ENCODE results near the gene ST6GALNAC4. TPM values are rescaled to one million over a fixed set of nuclear protein-coding genes. Genes with fewer than 3 reads are reported as not detected.

Gene ST6GALNAC4
- total RNA-seq, 1 experiment from 2014 or later, result 38.0 TPM

DNA sequence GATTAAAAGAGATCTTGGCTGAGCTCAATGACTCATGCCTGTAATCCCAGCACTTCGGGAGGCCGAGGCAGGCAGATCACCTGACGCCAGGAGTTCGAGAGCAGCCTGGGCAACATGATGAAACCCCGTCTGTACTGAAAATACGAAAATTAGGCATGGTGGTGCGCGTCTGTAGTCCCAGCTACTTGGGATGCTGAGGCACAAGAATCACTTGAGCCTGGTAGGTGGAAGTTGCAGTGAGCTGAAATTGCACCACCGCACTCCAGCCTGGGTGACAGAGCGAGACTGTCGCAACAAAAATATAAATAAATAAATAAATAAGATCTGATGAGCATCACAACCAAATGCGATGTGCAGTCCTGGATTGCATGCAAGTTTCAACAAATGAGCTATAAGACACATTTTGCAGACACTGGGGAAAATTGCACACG is 53.6 kb downstream of the ST6GALNAC4 start:
- in situ Hi-C loops (cut with HindIII; ENCODE audit: low pct_unique_long_range_greater_than_20kb, low sequenced_read_pairs), result no loop called here
- CTCF ChIA-PET, result no interaction called here

DNA sequence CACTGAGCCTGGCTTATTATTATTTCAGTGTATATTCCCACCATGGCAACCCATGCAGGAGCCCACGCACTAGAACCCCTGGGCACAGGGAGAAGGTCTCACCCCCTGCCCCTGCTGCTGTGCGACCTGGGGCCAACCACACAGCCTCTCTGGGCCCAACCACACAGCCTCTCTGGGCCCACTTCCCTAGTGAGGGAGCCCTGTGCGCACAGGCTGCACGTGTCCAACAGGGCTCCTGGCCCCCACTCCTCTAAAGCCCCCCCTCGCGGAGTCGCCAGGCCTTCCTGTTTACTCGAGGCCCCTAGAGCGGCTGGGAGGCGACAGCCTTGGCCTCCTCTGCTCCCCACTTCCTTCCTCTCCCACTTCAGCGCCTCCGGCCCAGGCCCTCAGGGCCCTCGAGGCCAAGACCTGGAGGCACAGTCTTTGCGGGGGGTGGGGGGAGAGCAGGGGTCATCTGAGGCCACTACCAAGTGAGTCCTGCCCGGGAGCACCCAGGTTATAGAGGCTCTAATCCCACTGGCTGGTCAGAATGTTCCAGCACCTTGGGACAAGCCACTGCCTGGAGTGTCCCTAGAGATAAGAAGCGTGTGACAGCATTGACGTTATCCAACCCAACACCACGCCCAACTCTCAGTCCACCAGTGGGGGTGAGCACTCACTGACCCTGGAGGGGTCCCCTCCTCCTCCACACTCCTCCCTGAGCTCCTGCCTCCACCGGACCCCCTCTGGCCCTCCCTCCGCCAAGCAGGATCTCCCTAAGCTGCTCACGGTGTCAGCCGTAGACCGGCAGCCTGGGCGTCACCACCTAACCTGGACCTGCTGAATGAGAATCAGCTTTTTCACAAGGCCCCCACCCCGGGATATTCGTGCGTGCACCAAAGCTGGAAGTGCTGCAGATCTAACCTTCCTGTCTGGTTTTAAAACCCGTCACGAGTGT is 54.5 kb downstream of the ST6GALNAC4 start:
- TF ChIP-seq POLR2AphosphoS5 (IDR thresholded peaks at IDR 0.05; ENCODE audit: low read depth, low read length) (no peak), SIN3A (IDR thresholded peaks at IDR 0.05; ENCODE audit: borderline replicate concordance, insufficient read depth, low read depth, low read length) (no peak), TCF7L2 (IDR thresholded peaks at IDR 0.05; ENCODE audit: low read depth, low read length) (no peak)
- TF ChIP-seq, protein P1, sequence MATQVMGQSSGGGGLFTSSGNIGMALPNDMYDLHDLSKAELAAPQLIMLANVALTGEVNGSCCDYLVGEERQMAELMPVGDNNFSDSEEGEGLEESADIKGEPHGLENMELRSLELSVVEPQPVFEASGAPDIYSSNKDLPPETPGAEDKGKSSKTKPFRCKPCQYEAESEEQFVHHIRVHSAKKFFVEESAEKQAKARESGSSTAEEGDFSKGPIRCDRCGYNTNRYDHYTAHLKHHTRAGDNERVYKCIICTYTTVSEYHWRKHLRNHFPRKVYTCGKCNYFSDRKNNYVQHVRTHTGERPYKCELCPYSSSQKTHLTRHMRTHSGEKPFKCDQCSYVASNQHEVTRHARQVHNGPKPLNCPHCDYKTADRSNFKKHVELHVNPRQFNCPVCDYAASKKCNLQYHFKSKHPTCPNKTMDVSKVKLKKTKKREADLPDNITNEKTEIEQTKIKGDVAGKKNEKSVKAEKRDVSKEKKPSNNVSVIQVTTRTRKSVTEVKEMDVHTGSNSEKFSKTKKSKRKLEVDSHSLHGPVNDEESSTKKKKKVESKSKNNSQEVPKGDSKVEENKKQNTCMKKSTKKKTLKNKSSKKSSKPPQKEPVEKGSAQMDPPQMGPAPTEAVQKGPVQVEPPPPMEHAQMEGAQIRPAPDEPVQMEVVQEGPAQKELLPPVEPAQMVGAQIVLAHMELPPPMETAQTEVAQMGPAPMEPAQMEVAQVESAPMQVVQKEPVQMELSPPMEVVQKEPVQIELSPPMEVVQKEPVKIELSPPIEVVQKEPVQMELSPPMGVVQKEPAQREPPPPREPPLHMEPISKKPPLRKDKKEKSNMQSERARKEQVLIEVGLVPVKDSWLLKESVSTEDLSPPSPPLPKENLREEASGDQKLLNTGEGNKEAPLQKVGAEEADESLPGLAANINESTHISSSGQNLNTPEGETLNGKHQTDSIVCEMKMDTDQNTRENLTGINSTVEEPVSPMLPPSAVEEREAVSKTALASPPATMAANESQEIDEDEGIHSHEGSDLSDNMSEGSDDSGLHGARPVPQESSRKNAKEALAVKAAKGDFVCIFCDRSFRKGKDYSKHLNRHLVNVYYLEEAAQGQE (IDR thresholded peaks at IDR 0.05; ENCODE audit: insufficient read depth in 1 of 2, low read depth in 2 of 2, low read length in 1 of 2), result no peak
- TF ChIP-seq, protein P2, sequence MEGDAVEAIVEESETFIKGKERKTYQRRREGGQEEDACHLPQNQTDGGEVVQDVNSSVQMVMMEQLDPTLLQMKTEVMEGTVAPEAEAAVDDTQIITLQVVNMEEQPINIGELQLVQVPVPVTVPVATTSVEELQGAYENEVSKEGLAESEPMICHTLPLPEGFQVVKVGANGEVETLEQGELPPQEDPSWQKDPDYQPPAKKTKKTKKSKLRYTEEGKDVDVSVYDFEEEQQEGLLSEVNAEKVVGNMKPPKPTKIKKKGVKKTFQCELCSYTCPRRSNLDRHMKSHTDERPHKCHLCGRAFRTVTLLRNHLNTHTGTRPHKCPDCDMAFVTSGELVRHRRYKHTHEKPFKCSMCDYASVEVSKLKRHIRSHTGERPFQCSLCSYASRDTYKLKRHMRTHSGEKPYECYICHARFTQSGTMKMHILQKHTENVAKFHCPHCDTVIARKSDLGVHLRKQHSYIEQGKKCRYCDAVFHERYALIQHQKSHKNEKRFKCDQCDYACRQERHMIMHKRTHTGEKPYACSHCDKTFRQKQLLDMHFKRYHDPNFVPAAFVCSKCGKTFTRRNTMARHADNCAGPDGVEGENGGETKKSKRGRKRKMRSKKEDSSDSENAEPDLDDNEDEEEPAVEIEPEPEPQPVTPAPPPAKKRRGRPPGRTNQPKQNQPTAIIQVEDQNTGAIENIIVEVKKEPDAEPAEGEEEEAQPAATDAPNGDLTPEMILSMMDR (IDR thresholded peaks at IDR 0.05), result no peak
- no peak for DNase-seq (ENCODE audit: low read depth, low spot score)
- Histone ChIP-seq H3K27me3 (ENCODE audit: control insufficient read depth, insufficient read depth, low read length) (no peaks in the 10 kb centered on the region), H3K9me3 (ENCODE audit: control insufficient read depth, insufficient read depth, low read depth, low read length) (no peaks in the 10 kb centered on the region), H3K4me1 (ENCODE audit: control insufficient read depth, insufficient read depth, low read length) (peaks cover 4% of the 10 kb centered on the region; the same call in 1 of the 2 replicates), H3K36me3 (ENCODE audit: control insufficient read depth, insufficient read depth, low read length) (no peaks in the 10 kb centered on the region), H3K27ac (ENCODE audit: low read length) (no peak overlapping the region), H3K4me3 (ENCODE audit: low read depth in 2 of 2, low read length in 2 of 2) (no peak overlapping the region)
- ChIA-PET CTCF (no interaction called here), POLR2A (no interaction called here)
- no TSS peak for BruUV-seq (replicated peaks)
- intact Hi-C loops (cut with micrococcal nuclease; ENCODE audit: unreplicated experiment) (no loop called here), in situ Hi-C loops (cut with HindIII; ENCODE audit: low pct_unique_long_range_greater_than_20kb, low sequenced_read_pairs) (no loop called here)
- no peak for ATAC-seq

More for the DNA sequence above, 53.6 kb downstream of the ST6GALNAC4 start:
- no TSS peak for BruUV-seq (replicated peaks)
- H3K4me3 ChIP-seq (ENCODE audit: low read depth in 2 of 2, low read length in 2 of 2), result no peak overlapping the region
- ATAC-seq (no peak), DNase-seq (ENCODE audit: low read depth, low spot score) (no peak)
- no peaks in the 10 kb centered on the region for H3K27me3 ChIP-seq (ENCODE audit: control insufficient read depth, insufficient read depth, low read length)
- H3K36me3 ChIP-seq (ENCODE audit: control insufficient read depth, insufficient read depth, low read length), result no peaks in the 10 kb centered on the region
- no peak overlapping the region for H3K27ac ChIP-seq (ENCODE audit: low read length)
- H3K9me3 ChIP-seq (ENCODE audit: control insufficient read depth, insufficient read depth, low read depth, low read length), result no peaks in the 10 kb centered on the region
- POLR2A ChIA-PET, result no interaction called here
- intact Hi-C loops (cut with micrococcal nuclease; ENCODE audit: unreplicated experiment), result no loop called here
- TF ChIP-seq POLR2AphosphoS5 (IDR thresholded peaks at IDR 0.05; ENCODE audit: low read depth, low read length), result no peak
- TF ChIP-seq SIN3A (IDR thresholded peaks at IDR 0.05; ENCODE audit: borderline replicate concordance, insufficient read depth, low read depth, low read length), result no peak
- no peak for TF ChIP-seq TCF7L2 (IDR thresholded peaks at IDR 0.05; ENCODE audit: low read depth, low read length)
- TF ChIP-seq, protein P1 (IDR thresholded peaks at IDR 0.05; ENCODE audit: insufficient read depth in 1 of 2, low read depth in 2 of 2, low read length in 1 of 2), result no peak
- TF ChIP-seq, protein P2 (IDR thresholded peaks at IDR 0.05), result no peak
- peaks cover 4% of the 10 kb centered on the region; the same call in 1 of the 2 replicates for H3K4me1 ChIP-seq (ENCODE audit: control insufficient read depth, insufficient read depth, low read length)

Measured in Panc1 (cell line).